K562 treated with DMSO at 1 percent for 24 hours (cell line): ENCODE results near the gene GABRG3. TPM values are rescaled to one million over a fixed set of nuclear protein-coding genes. Genes with fewer than 3 reads are reported as not detected.

Experiments used
- total RNA-seq: library from RNA; unstranded; fragments of 300-600 nt; gene quantifications from 2 replicates; pipeline ENCODE4 v1.2.3, GENCODE V29; 2022; ENCODE audit warnings: low read depth; ENCODE audit not compliant: insufficient read depth

Gene GABRG3
- 8.0 and 8.2 TPM in 2 replicates for total RNA-seq

DNA sequence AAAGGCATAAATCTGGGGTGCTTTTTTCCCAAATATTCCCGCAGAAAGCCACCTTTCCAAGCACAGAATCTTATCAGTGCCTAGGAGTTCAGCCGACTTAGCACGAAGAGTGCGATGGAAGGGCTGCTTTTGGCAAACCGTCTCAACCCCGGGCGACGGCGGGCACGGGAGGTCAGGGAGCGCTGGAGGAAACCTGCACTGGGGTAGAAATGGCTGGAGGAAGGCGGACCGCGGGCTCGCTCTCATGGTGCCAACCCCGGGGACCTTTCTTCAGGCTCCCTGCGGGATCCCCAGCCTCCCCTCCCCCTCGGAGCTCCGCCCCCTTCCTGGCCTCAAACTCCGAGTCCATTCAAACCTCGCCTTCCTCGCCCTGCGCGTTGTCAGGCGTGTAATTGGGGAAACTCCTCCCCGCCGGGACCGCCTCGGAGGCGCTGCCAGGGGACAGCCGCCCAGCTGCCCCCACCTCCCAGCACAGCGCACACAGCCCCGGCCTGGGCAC lies at the start of gene GABRG3:
Gene GABRG3 (plus strand): TSS at position 470 of the 499 bp plus-strand sequence.

Other genes starting within 250 kb of the GABRG3 start
- 0.96 and 1.3 TPM in 2 replicates for gene GABRB3, start 198.1 kb upstream of the GABRG3 start, total RNA-seq
- 0.54 TPM in 1 of 2 replicates, not detected in the other for gene GABRA5, start 104.1 kb upstream of the GABRG3 start, total RNA-seq